NCI-H2029 (cell line): ENCODE results near the gene ZC3H18.

ENCODE experiments used
- DNase-seq: peaks from one replicate; lab custom pipeline; 2025; lab: John Stamatoyannopoulos, UW

ZC3H18 gene

DNA sequence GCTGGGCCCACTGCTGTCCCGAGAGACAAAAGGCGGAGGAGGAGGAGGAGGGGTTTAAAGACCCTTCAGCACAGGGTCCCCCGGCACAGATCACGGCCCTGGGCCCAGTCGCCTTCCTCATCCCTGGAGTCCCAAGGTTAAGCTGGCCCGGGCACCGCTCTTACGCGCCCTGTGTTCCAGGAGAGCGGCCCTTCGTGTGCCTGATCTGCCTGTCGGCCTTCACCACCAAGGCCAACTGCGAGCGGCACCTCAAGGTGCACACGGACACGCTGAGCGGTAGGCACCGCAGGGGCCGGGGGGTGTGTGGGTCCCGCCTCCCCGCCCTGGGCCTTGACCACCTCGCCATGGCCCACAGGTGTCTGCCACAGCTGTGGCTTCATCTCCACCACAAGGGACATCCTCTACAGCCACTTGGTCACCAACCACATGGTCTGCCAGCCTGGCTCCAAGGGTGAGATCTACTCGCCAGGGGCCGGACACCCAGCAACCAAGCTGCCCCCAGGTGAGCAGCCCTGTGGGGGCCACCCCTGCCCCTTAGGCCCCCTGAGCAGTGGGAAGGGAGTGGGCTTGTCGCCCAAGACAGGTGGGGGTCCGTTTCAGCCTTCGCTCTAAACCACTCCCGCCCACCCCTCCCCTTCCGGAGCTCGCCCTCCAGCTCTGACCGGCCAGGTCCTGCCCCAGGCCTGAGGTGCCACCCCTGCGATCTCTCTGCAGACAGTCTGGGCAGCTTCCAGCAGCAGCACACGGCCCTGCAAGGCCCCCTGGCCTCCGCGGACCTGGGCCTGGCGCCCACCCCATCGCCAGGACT lies 37.6 kb upstream of the ZC3H18 start:
- no peak for DNase-seq

DNA sequence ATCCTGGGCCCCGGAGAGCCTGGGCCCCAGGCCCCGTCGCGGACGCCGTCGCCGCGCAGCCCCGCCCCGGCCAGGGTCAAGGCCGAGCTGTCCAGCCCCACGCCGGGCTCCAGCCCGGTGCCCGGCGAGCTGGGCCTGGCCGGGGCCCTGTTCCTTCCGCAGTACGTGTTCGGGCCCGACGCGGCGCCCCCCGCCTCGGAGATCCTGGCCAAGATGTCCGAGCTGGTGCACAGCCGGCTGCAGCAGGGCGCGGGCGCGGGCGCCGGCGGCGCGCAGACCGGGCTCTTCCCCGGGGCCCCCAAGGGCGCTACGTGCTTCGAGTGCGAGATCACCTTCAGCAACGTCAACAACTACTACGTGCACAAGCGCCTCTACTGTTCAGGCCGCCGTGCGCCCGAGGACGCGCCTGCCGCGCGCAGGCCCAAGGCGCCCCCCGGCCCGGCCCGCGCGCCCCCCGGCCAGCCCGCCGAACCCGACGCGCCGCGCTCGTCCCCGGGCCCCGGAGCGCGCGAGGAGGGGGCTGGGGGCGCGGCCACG lies 36.8 kb upstream of the ZC3H18 start:
- DNase-seq, result no peak

DNA sequence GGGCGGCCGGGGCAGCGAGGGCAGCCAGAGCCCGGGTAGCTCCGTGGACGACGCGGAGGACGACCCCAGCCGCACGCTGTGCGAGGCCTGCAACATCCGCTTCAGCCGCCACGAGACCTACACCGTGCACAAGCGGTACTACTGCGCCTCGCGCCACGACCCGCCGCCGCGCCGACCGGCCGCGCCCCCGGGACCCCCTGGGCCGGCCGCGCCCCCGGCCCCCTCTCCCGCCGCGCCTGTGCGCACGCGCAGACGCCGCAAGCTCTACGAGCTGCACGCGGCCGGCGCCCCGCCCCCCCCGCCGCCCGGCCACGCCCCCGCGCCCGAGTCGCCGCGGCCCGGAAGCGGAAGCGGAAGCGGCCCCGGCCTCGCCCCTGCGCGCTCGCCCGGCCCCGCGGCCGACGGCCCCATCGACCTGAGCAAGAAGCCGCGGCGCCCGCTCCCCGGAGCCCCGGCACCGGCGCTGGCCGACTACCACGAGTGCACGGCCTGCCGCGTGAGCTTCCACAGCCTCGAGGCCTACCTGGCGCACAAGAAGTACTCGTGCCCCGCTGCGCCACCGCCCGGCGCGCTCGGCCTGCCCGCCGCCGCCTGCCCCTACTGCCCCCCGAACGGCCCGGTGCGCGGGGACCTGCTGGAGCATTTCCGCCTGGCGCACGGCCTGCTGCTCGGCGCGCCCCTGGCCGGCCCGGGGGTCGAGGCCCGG lies 36.1 kb upstream of the ZC3H18 start:
- peak; percentile 29 for DNase-seq

DNA sequence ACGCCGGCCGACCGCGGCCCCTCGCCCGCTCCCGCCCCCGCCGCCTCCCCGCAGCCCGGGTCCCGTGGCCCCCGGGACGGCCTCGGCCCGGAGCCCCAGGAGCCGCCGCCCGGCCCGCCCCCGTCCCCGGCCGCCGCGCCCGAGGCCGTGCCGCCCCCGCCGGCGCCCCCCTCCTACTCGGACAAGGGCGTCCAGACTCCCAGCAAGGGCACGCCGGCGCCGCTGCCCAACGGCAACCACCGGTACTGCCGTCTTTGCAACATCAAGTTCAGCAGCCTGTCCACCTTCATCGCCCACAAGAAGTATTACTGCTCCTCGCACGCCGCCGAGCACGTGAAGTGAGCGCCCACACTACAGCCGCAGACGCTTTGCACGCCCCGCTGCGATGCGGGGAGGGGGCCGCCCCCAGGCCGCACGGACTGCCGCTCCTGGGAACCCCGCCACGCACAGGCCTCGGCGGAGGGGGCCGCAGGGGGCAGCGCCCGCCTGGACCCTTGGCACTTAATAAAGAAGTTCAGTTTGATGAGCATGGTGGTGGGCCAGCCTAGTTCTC lies 35.5 kb upstream of the ZC3H18 start:
- DNase-seq, result no peak

DNA sequence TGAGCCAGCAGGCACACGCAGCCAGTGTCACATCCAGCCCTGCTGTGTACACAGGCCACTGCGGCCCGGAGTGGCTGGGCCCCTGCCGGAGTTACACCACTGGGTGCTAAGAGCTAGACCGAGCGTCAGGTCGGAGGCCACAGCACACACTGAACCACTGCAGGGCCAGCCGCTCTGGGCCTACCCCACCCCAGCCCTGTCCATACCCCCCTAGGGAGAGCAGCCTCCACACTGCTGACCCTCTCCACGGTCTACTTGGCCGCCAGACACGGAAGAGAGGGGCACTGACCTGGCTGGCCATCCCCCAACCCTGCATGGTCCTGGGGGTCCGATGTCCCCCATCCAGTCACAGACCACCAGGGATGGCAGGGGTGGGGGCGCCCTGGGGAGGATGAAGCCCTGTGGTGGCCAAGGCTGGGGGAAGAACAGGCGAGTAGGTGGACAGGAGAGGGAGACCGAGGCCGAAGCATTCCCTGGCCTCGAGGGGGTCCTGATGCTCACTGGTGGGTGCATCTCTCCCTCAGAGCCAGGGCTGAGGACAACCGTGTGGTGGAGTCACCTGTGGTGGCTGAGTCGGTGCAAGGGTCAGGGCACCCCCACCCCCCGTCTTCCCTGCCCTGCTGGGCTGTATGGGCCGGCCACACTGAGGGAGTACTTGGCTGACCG lies 34.9 kb upstream of the ZC3H18 start:
- no peak for DNase-seq

DNA sequence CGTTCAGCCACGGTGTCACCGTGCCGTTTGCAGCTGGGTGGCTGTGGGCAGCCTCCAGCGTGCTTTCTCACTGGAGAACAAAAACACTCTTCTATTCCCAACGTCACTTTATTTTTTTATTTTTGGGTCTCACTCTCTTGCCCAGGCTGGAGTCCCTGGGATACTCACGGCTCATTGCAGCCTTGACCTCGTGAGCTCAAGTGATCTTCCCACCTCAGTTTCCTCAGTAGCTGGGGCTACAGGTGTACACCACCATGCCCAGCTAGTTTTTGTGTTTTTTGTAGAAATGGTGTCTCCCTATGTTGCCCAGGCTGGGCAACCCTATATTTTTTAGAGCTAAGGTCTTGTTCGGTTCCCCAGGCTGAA lies 34.4 kb upstream of the ZC3H18 start:
- DNase-seq, result no peak

DNA sequence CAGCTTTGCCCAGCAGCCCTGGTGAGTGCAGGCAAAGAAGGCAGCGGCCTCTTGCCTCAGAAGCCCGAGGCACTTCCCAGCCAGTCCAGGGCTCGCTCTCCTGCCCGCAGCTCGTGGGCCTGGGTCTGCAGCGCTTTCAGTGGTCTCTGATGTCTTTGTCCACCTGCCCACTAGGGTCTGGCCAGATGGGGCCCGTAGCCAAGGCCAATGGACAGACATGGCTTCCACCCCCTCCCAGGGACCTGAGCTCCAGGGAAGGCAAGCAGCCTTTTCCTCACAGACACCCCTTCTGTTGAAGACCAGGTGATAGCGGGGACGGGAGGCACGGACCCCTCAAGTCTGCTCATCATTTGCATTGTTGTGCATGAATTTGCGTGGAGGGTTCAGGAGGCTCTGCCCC lies 33.7 kb upstream of the ZC3H18 start:
- no peak for DNase-seq

DNA sequence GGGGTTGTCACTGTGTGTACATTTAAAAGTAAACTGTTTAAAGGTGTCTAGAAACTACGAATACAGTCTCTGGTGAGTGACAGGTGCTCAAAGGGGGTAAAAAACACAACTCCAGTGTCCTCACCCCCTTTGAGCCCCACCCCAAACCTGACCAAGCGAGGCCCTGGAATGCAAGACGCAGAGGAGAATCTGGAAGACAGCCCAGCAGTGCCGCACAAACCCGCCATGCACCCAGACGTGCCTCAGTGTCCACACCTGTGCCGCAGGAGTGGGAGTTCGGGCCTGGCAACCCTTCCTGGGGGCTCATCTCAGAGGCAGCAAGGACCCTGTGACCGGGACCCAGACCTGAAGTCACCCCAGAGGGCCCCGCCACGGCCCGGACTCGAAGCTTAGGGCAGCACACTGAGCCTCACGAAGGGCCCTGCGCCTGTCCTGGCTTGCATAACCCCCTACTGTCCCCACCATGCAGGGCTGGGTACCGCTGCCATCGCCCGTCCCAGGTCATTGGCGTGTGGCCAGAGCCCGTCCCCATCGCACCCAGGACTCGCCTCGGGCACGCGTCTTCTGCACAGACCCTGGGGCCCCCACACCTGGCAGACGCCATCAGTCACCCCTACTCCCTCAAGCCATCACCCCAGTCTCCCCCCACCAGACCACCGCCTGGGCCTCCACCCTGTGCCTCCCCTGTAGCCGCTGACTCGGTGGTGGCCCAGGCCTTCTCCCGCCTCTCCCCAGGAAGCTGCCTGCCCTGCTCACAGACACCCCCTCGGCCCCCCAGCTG lies 33.0 kb upstream of the ZC3H18 start:
- no peak for DNase-seq

DNA sequence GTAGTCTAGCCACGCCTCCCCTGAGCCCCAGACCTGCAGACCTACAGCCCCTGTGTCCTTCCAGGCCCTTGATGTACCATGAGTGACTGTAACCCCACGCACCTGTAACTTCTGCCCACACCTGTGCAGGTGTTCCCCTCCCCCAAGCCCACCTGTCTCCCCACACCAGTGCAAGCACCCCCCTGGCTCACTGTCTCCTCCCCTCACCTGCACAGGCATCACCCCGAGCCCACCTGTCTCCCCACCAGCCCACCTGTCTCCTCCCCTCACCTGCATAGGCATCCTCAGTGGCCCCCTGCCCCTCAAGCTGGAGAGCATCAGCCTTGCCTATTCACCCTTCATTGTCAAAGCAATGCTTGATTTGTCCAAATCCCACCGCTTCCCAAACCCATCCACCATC lies 32.3 kb upstream of the ZC3H18 start:
- no peak for DNase-seq

DNA sequence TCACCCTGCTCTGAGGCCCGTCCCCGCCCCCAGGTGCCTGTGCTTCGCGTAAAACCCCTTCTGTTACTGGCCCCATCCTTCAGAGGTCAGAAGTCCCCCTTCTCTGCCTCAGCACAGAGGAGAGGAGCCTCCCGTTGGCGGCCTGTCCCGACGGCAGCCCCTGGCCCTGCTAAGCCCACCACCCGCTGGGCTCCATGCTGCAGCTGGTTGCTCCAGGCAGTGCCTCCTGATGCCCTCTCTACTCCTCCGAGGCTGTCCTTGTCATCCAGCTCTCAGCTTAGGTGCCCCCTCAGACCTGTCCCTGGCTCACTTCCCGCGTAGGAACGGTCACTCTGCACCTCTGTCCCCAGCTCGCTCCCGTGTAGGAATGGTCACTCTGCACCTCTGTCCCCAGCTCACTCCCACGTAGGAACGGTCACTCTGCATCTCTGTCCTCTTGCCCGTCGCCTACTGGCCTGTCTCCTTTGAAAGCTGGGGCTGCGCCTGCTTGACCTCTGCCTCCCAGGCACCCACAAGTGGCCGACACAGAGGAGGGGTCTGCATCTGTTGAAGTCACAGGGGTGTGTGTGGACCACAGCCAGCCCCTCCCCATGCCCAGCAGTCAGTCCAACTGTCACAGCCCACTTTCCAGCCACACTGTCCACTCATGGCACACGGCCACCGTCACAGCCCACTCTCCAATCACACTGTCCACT lies 31.7 kb upstream of the ZC3H18 start:
- no peak for DNase-seq

DNA sequence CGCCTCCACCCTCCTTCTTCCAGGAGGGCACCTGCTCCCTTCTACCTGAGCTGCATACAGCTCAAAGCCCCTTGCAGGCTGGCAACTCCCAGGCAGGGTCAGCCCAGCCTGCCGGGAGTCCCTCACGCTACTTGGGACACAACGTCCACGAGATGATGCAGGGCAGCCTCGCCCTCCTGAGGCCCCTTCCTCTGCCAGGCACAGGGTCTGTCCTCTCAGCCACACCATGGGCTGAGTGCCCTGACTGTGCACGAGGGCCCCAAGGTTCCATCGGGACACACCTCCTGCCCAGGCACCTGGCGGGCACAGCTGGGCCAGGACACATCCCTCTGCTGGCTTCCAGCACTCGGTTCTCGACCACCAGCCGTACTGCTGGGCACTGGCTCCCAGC lies 30.9 kb upstream of the ZC3H18 start:
- no peak for DNase-seq

DNA sequence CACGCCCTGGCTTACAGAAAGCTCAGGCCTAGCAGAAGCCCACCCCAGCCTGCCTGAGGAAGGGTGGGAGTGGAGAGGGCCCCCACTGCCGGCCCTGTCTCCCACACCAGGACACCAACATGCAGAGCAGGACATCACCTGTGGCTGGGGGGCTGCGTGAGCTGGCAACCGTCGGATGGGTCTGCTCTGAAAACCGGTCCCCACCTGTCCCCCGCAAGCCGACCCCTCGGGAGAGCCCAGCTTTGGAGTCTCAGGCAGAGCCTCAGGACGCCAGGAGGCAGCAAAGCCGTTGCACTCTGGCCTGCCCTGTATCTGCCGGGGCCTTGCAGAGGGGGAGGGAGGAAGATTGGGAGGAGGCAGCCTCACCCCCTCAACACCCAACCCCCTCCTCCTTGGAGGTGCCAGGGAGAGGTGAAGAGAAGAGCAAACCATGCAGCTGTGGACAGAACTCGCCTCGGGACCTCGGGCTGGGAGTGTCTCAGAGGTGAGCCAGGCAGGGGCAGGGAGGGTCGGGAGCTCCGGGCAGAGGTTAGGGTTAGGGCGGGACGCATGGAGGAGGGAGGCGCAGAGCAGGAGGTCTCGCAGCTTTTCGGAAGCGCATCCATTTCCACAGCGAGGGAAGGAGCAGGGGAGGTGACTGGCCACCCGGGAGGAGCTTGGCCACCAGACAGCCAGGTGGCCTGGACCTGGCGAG lies 30.4 kb upstream of the ZC3H18 start:
- DNase-seq, result no peak

DNA sequence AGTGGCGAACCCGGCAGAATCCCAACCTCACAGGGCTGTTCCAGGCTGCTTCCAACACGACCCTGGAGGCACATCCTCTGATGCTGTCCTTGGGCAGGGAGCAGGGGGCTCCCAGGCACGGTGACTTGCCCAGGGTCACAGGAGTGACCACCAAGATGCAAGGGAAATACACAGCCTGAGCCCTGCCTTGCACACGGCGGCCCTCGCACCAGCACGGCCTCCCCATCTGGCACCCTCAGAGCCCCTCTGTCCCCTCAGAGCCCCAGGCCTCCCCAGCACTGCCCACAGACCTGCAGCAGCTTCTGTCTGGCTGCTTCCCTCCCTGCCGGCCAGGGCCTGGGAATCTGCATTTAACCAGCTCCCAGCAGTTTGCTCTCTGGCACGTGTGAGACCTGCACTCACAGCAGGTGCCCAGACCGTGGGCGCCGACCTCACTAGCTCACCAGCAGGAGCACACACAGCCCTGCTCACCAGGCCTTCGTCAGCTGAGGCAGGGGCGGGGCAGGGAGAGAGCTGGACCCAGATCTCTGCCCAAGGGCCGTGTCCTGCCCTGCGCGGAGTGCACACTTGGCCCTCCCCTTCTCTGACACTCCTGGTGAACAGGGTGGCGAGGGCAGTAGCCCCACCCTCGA lies 29.7 kb upstream of the ZC3H18 start:
- no peak for DNase-seq

DNA sequence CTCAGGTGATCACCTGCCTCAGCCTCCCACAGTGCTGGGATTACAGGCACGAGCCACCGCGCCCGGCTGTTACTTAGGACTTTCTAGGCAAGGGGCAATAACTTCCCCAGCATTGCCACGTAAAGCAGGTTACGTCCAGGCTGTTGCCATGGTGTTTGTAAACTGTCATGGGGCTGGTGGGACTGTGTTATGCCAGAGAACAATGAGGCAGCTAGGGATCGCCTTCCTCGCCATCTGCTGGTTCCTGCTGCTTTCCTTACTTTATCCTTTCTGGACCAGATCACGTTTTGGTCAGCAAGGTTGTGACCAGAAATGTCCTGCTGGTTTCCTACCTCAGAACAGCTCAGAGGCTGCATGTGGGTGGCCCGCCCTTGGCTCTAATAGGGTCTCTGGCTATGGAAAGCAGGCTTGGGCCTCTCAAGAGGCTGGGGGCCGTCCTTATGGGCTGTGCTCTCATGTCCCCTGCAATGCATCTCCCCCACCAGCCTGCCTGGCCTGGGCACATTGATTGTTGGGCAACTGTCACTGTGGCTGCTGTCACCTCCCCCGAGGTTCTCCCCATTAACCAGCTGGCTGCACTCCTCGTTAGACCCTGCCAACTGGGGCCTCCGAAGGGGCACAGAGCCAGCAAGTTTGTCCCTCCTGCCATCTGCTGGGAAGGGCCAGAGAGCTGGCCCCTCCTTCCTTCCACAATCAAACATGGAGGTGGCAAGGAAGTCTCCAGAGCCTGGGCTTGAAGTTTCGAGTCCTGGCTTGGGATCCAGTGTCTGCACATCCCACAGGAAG lies 28.2 kb upstream of the ZC3H18 start:
- DNase-seq, result no peak

DNA sequence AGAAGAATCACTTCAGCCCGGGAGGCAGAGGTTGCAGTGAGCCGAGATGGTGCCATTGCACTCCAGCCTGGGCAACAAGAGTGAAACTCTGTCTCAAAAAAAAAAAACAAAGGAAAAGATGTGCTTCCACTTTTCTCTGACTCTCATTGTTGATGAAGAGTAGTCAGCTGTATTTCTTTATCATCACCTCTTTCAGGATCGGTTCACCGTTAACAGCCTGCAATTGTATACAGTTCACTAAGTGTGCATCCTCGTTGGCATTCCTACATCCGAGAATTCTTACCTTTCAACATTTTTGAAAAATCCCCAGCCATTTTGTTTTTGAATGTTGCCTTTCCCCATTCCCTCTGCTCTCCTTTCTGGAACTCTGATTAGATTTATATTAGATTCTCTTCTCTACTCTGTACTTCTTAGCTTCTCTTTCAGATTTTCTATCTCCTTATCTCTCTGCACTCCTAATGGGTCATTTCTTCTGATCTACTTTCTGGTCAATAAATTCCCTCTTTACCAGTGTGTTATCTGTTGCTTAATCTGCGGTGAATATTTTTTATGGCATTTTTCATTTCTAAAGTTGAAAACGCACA lies 26.9 kb upstream of the ZC3H18 start:
- DNase-seq, result no peak

DNA sequence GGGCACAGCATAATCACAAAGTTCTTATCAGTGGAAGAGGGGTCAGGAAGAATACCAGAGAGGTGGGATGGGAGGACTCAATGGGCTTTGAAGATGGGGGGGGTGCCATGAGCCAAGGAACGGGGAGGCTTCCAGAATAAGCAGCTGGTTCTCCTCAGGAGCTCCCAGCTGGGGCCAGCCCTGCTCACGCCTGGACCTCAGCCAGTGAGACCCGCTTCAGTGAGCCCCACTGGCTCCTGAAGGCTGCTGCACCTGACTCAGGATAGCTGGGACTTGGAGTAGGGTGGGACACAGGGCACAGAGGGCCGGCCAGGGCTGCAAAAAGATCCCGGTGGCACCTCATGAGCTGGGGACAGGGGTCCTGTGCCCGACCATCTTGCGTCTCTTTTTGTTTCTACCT lies 24.4 kb upstream of the ZC3H18 start:
- DNase-seq, result no peak

DNA sequence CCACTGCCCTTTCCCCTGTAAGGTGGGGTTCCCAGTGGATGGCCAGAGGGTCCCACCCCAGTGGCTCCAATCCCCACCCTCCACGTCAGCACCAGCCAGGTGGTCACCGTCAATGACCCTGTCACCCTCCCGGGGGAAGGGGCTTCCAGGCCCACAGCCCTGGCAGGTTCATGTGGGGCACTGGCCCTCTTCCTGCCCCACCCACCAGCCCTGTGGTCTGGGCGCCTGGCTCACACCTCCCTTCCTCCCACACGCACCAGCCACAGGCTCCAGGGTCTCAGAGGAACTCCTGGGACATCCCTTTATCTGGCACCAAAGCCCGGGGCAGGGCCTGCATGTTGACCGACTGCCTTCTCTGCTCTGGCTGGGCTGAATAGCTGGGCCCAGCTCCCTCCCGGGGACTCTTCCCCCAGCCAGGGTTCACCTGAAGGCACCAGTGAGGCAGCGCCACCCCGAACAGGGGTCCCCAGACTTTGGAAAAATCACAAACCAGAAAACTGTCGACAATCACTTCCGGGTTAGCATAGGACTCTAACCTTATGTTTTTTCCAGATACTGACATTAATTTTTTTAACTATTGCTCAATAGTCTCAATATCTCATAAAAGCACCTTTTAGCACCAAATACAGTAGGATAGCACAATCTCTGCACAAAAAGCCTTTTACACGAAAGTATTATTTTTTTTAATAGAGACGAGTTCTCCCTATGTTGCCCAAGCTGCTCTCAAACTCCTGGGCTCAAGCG lies 21.9 kb upstream of the ZC3H18 start:
- DNase-seq, result no peak

DNA sequence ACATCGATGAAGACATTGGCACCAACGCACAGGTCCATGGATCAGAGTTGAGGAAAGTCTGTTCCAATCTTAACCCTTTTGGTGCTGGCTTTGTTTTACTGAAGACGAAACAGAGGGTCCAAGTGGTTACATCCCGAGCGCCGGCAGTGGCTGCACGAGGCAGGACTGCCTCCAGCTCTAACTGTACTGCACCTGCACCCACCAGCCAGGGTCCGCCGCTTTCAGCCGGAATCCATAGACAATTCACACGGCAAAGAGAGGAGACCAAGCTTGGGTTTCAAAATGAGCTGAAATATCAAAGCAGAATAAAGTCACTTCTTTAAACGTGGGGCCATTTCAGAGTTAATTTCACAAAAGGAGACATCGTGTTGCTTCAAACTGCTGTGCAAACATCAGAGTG lies 21.2 kb upstream of the ZC3H18 start:
- DNase-seq, result no peak
